ENCODE measurements around the gene BET1.

Gene BET1

GRCh38 chr7:93964813-93965212 is 39.3 kb downstream of the BET1 start:
- no peaks in the 10 kb centered on the region for H3K27me3 ChIP-seq (ENCODE audit: insufficient read depth, low read depth, severe bottlenecking)
- DNase-seq = no peak
- H3K36me3 ChIP-seq = no peaks in the 10 kb centered on the region
- H3K9me3 ChIP-seq (ENCODE audit: severe bottlenecking) = no peaks in the 10 kb centered on the region
- no peak overlapping the region for H3K4me3 ChIP-seq (ENCODE audit: low read depth, low read length)
- no peak overlapping the region for H3K27ac ChIP-seq
- no peak for TF ChIP-seq CTCF (IDR thresholded peaks at IDR 0.05; ENCODE audit: low read depth, low read length)

GRCh38 chr7:93964262-93964661 is 39.9 kb downstream of the BET1 start:
- no peak for TF ChIP-seq CTCF (IDR thresholded peaks at IDR 0.05; ENCODE audit: low read depth, low read length)
- H3K9me3 ChIP-seq (ENCODE audit: severe bottlenecking) = no peaks in the 10 kb centered on the region
- H3K4me3 ChIP-seq (ENCODE audit: low read depth, low read length) = no peak overlapping the region
- no peaks in the 10 kb centered on the region for H3K36me3 ChIP-seq
- no peaks in the 10 kb centered on the region for H3K27me3 ChIP-seq (ENCODE audit: insufficient read depth, low read depth, severe bottlenecking)
- no peak overlapping the region for H3K27ac ChIP-seq
- DNase-seq = no peak

- no peak for DNase-seq
- Histone ChIP-seq H3K27me3 (ENCODE audit: insufficient read depth, low read depth, severe bottlenecking) (no peaks in the 10 kb centered on the region), H3K4me3 (ENCODE audit: low read depth, low read length) (no peak overlapping the region)
Observed at GRCh38 chr7:93960986-93961385, 43.2 kb downstream of the BET1 start.

GRCh38 chr7:93958651-93959050 is 45.5 kb downstream of the BET1 start:
- no peak overlapping the region for H3K27ac ChIP-seq
- H3K36me3 ChIP-seq = no peaks in the 10 kb centered on the region
- no peaks in the 10 kb centered on the region for H3K27me3 ChIP-seq (ENCODE audit: insufficient read depth, low read depth, severe bottlenecking)
- TF ChIP-seq CTCF (IDR thresholded peaks at IDR 0.05; ENCODE audit: low read depth, low read length) = no peak
- no peak overlapping the region for H3K4me3 ChIP-seq (ENCODE audit: low read depth, low read length)
- H3K9me3 ChIP-seq (ENCODE audit: severe bottlenecking) = no peaks in the 10 kb centered on the region
- no peak for DNase-seq

More at GRCh38 chr7:93960986-93961385, 43.2 kb downstream of the BET1 start:
- H3K27ac ChIP-seq = no peak overlapping the region
- TF ChIP-seq CTCF (IDR thresholded peaks at IDR 0.05; ENCODE audit: low read depth, low read length) = no peak
- no peaks in the 10 kb centered on the region for H3K9me3 ChIP-seq (ENCODE audit: severe bottlenecking)
- H3K36me3 ChIP-seq = no peaks in the 10 kb centered on the region

- no peaks in the 10 kb centered on the region for H3K27me3 ChIP-seq (ENCODE audit: insufficient read depth, low read depth, severe bottlenecking)
- no peaks in the 10 kb centered on the region for H3K9me3 ChIP-seq (ENCODE audit: severe bottlenecking)
- TF ChIP-seq CTCF (IDR thresholded peaks at IDR 0.05; ENCODE audit: low read depth, low read length) = no peak
- no peaks in the 10 kb centered on the region for H3K36me3 ChIP-seq
- no peak overlapping the region for H3K4me3 ChIP-seq (ENCODE audit: low read depth, low read length)
- no peak overlapping the region for H3K27ac ChIP-seq
- DNase-seq = no peak
Observed at GRCh38 chr7:93958216-93958615, 45.9 kb downstream of the BET1 start.

- no peak overlapping the region for H3K27ac ChIP-seq
- H3K27me3 ChIP-seq (ENCODE audit: insufficient read depth, low read depth, severe bottlenecking) = no peaks in the 10 kb centered on the region
- TF ChIP-seq CTCF (IDR thresholded peaks at IDR 0.05; ENCODE audit: low read depth, low read length) = no peak
- H3K9me3 ChIP-seq (ENCODE audit: severe bottlenecking) = no peaks in the 10 kb centered on the region
- no peaks in the 10 kb centered on the region for H3K36me3 ChIP-seq
- no peak overlapping the region for H3K4me3 ChIP-seq (ENCODE audit: low read depth, low read length)
- no peak for DNase-seq
Observed at GRCh38 chr7:93957767-93958166, 46.4 kb downstream of the BET1 start.

All from WERI-Rb-1 (cell line).